AG04450 (cell line): ENCODE data around the gene MACROD2. TPM values are rescaled to one million over a fixed set of nuclear protein-coding genes. Genes with fewer than 3 reads are reported as not detected.

ENCODE experiments used
- CTCF ChIA-PET: fragments of 300-600, 350-600 bp; formaldehyde crosslinking; extraction: SDS; loops from one replicate; lab custom pipeline; 2022; ENCODE audit warnings: antibody characterized with exemption, inconsistent platforms; lab: Charles Lee
- POLR2A ChIA-PET: fragments of 350-600 bp; formaldehyde crosslinking; extraction: SDS; loops from one replicate; lab custom pipeline; 2021; ENCODE audit warnings: antibody characterized with exemption, inconsistent platforms; lab: Yijun Ruan, JAX
- DNase-seq: peaks from one replicate; pipeline ENCODE4 v3.0.0-alpha.2; 2011; ENCODE audit warnings: low read depth, low spot score
- H3K27ac ChIP-seq: one replicate; pipeline ENCODE4 v1.5.1; 2012; ENCODE audit warnings: low read depth, low read length, control low read depth
- H3K27me3 ChIP-seq: one replicate; pipeline ENCODE4 v1.6.0; 2012; ENCODE audit warnings: low read length; ENCODE audit not compliant: control insufficient read depth, insufficient read depth
- H3K4me3 ChIP-seq: 2 replicates; pipeline ENCODE4 v1.5.1; 2011; ENCODE audit warnings: mild to moderate bottlenecking, low read depth, low read length, control low read depth
- H3K9me3 ChIP-seq: 2 replicates; pipeline ENCODE4 v1.5.1; 2012; ENCODE audit warnings: low read length; ENCODE audit not compliant: control insufficient read depth, insufficient read depth
- polyA plus RNA-seq: library from polyadenylated mRNA; depleted of rRNA; stranded (reverse); fragments of >200 nt; gene quantifications from 2 replicates; pipeline ENCODE4 v1.2.3, GENCODE V29; 2011
- TF ChIP-seq, protein P1 (sequence below): IDR thresholded peaks from 2 replicates; pipeline ENCODE4 v1.5.1; 2011; ENCODE audit warnings: low read depth, low read length, control low read depth, inconsistent platforms

MACROD2 gene
- polyA plus RNA-seq, 1 experiment, result 0.02 TPM

DNA sequence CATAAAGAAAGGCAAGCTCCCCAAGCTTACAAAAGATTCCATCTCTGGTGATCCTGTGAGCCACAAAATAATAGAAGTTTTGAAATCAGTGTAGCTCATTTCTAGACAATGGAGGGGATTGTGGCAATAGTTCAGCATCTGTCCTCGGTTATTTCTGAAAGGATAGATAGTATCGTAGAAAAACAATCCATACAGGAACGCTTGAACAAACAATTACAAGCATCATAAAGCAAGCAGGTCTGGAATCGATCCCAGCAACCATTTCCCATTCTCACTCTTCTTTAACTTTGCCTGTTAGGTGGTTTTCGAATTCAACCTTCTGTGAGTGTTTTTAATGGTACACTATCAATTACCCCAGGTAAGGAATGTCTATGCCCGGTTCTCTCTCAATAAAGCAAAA, 1646.8 kb downstream of the MACROD2 start:
- Histone ChIP-seq H3K27ac (no peak overlapping the region), H3K27me3 (no peaks in the 10 kb centered on the region), H3K9me3 (no peaks in the 10 kb centered on the region), H3K4me3 (no peak overlapping the region)
- ChIA-PET CTCF (interaction anchor here (0.6 to 2.8 kb wide), 2 partner anchors 11 to 141 kb away, joined by 6 to 14 read pairs; no protein-coding TSS in a partner anchor), POLR2A (no interaction called here)
- no peak for DNase-seq
- TF ChIP-seq, protein P1, sequence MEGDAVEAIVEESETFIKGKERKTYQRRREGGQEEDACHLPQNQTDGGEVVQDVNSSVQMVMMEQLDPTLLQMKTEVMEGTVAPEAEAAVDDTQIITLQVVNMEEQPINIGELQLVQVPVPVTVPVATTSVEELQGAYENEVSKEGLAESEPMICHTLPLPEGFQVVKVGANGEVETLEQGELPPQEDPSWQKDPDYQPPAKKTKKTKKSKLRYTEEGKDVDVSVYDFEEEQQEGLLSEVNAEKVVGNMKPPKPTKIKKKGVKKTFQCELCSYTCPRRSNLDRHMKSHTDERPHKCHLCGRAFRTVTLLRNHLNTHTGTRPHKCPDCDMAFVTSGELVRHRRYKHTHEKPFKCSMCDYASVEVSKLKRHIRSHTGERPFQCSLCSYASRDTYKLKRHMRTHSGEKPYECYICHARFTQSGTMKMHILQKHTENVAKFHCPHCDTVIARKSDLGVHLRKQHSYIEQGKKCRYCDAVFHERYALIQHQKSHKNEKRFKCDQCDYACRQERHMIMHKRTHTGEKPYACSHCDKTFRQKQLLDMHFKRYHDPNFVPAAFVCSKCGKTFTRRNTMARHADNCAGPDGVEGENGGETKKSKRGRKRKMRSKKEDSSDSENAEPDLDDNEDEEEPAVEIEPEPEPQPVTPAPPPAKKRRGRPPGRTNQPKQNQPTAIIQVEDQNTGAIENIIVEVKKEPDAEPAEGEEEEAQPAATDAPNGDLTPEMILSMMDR, result no peak

- no peaks in the 10 kb centered on the region for H3K9me3 ChIP-seq
- H3K27ac ChIP-seq, result no peak overlapping the region
- CTCF ChIA-PET, result interaction anchor here (2.8 kb wide), 1 partner anchor 11 kb away, joined by 14 read pairs; no protein-coding TSS in a partner anchor
- TF ChIP-seq, protein P1, result no peak
- H3K4me3 ChIP-seq, result no peak overlapping the region
- H3K27me3 ChIP-seq, result no peaks in the 10 kb centered on the region
- no peak for DNase-seq
- POLR2A ChIA-PET, result no interaction called here
Observed at GRCh38 chr20:15642676-15643075, 1647.4 kb downstream of the MACROD2 start.

DNA sequence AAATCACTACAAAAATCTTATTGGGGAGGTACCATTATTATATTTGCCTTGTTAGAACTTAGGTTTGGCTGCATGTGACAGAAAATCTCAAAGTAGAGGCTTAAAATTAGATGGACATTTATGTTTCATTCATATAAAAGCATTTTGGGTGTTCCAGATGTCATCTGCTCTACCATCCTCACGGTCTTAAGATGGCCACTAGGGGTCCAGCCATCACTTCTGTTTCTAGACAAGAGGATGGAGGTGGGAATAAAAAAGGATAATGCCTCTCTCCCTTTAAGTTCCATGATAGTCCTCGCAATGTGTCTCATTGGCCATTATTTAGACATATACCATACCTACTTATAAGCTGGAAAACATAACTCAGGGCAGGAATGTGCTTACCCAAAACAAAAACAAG, 1648.4 kb downstream of the MACROD2 start:
- CTCF ChIA-PET, result interaction anchor here (0.9 to 3.1 kb wide), 3 partner anchors 10 to 30 kb away, joined by 3 to 32 read pairs (median 14); no protein-coding TSS in a partner anchor
- Histone ChIP-seq H3K27ac (no peak overlapping the region), H3K27me3 (no peaks in the 10 kb centered on the region), H3K4me3 (no peak overlapping the region), H3K9me3 (no peaks in the 10 kb centered on the region)
- DNase-seq, result no peak
- POLR2A ChIA-PET, result no interaction called here
- TF ChIP-seq, protein P1, result peak; percentile 38

DNA sequence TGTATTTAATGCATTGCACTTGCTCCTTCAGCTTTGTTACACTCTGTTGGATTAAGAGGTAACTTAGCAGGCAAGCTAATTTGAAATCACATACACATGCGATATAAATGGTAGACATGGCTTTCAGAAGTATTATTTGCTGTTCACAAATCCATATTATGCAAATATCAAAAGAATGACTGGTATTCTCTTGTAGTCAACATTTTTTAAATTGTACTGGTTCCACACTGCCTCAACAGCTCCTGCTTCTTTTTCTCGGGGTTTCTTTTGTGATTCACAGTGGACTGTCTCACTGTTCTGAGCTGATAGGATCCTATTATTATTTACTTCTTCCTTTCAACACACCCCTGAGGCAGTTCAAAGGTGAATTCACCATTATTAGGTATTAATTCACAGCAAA, 1650.5 kb downstream of the MACROD2 start:
- DNase-seq, result no peak
- ChIA-PET CTCF (interaction anchor here (3.1 kb wide), 1 partner anchor 9 kb away, joined by 32 read pairs; no protein-coding TSS in a partner anchor), POLR2A (no interaction called here)
- no peak overlapping the region for H3K27ac ChIP-seq
- H3K9me3 ChIP-seq, result no peaks in the 10 kb centered on the region
- TF ChIP-seq, protein P1, result no peak
- no peaks in the 10 kb centered on the region for H3K27me3 ChIP-seq
- H3K4me3 ChIP-seq, result no peak overlapping the region

GRCh38 chr20:15653396-15654207, 1658.3 kb downstream of the MACROD2 start:
- POLR2A ChIA-PET, result no interaction called here
- TF ChIP-seq, protein P1, result no peak
- Histone ChIP-seq H3K27ac (no peak overlapping the region), H3K27me3 (no peaks in the 10 kb centered on the region), H3K4me3 (no peak overlapping the region), H3K9me3 (no peaks in the 10 kb centered on the region)
- CTCF ChIA-PET, result interaction anchor here (1.0 to 4.9 kb wide), 12 partner anchors 8 to 830 kb away, joined by 3 to 32 read pairs (median 4); no protein-coding TSS in a partner anchor
- DNase-seq, result no peak
